Measurements from ENCODE around the gene IGFALS. TPM values are rescaled to one million over a fixed set of nuclear protein-coding genes. Genes with fewer than 3 reads are reported as not detected.

Gene IGFALS
- total RNA-seq, 4 donors from 2014 or later = 0.19 to 0.50 TPM; not detected in 2

DNA sequence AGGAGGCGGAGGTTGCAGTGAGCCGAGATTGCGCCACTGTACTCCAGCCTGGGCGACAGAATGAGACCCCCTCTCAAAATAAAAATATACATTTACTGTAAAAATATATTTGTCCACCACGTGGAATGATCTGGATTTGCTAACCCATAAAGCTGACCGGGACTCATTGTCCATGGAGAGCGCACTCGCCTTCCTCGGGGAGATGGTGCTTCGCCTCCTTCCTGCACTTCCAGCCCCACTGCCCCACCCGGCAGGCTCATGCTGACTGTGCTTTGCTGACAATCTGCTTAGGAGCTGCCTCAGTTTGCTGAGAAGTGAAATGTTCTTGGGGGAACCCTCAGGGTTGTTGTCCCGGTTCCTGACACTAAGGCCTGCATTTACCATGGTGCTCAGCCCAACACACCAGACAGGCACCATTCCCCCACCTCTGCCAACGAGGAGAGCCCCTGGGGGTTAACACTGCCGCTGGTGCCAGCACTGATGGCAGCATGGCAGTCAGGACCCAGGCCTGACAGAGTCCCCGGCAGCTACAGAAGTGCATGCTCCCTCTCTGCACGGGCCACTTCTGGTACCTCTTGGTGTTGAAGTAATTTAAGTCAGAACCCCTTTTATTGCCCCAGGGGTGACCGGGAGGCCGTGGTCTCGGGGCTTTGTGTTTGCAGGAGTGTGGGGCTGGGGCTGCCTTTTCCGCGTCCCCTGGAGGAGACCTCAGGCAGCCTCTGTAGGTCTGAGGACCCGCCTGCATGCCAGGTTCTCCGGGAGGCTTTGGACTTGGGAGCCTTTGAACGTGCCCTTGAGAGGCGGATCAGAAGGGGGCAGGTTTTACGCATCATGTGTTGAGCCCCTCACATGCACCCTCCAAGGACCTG lies 8.3 kb downstream of the IGFALS start:
- no peak for DNase-seq (ENCODE audit: low spot score)

DNA sequence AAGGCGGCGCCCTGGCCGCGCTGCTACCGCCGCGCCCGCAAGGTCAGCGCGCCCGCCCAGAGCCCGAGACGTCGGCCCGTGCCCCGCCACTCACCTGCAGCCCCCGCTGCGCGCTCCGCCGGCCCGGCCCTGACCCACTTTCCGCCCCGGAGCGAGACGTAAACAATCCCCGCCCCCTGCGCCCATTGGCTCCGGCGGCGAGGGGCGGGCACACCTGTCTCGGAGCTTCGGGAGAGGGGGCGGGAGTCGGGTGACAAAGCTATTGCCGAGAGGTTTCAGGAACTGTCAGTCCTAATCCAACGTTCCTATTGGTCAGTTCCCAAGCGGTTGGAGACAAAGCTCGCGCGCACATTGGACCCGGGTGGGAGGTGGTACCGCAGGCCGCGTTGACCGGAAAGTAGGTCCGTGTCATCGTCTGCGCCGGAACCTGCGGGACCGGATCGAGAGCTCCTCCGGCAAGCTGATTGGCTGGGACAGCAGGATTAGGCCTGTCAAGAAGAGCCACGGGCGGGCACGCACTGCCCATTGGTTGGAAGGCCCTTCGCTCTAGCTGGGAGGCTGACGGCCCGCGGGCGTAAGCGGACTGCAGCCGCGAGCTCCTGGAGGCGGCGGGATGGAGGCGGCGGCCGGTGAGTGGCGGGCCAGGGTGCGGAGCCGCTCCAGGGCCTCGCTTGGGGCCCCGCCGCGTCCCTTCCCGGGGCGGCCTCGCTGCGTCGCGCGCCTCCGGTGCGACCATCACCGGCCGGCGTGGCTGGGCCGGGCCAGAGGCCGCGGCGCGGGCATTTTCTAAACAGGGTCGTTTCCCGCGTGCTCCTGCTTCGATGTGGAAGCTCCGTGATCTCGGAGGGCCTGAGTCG lies 10.9 kb downstream of the IGFALS start, which contains the start of the genes NUBP2 and SPSB3:
TSS of gene NUBP2 (plus strand) at position 553 of the 857 bp plus-strand sequence. CDS start at position 614, 61 bp downstream.
TSS of gene SPSB3 (minus strand) at position 164 of the 857 bp plus-strand sequence. CDS start 1,088 bp downstream, outside the sequence.
- TF ChIP-seq, protein P1, sequence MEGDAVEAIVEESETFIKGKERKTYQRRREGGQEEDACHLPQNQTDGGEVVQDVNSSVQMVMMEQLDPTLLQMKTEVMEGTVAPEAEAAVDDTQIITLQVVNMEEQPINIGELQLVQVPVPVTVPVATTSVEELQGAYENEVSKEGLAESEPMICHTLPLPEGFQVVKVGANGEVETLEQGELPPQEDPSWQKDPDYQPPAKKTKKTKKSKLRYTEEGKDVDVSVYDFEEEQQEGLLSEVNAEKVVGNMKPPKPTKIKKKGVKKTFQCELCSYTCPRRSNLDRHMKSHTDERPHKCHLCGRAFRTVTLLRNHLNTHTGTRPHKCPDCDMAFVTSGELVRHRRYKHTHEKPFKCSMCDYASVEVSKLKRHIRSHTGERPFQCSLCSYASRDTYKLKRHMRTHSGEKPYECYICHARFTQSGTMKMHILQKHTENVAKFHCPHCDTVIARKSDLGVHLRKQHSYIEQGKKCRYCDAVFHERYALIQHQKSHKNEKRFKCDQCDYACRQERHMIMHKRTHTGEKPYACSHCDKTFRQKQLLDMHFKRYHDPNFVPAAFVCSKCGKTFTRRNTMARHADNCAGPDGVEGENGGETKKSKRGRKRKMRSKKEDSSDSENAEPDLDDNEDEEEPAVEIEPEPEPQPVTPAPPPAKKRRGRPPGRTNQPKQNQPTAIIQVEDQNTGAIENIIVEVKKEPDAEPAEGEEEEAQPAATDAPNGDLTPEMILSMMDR (IDR thresholded peaks at IDR 0.05) = no peak
- DNase-seq (ENCODE audit: low spot score) = peak; percentile 94

More for the DNA sequence above, 8.3 kb downstream of the IGFALS start:
- TF ChIP-seq, protein P1 (IDR thresholded peaks at IDR 0.05) = no peak
- ATAC-seq (ENCODE audit: low FRiP score) = no peak

DNA sequence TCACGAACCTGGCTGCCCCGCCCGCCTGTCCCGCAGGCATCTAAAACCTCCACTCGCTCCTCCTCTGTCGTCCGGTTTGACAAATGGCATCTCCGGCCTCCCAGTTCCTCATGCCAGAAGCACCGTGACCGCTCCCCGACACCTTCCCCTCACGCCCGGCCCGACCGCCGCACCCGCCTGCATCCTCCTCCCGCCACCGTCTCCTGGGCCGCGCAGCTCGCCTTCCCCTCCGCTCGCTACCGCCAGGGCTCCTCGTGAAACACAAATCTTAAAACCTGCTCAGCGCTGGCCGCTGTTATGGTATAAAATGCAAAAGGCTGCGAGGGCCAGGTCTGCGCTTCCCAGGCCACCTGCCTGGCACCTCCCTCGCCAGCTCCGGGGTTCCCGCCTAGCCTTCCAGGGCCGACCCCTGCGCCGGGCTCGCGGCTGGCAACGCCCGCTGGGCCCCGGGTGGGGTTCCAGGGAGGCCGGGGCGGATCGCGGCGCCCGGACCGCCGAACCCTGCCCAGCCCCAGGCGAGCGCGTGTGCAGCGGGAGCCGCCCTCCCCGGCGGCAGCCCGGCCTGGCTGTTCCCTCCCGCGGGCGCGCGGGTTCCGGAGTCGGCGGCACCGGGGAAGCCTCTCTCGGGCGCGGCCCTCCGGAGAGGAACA lies 11.6 kb downstream of the IGFALS start:
- DNase-seq (ENCODE audit: low spot score) (no peak), ATAC-seq (ENCODE audit: low FRiP score) (peak; percentile 15)
- TF ChIP-seq, protein P1 (IDR thresholded peaks at IDR 0.05) = no peak

More for the DNA sequence above, 10.9 kb downstream of the IGFALS start, which contains the start of the genes NUBP2 and SPSB3:
- peak; percentile 97 for ATAC-seq (ENCODE audit: low FRiP score)

DNA sequence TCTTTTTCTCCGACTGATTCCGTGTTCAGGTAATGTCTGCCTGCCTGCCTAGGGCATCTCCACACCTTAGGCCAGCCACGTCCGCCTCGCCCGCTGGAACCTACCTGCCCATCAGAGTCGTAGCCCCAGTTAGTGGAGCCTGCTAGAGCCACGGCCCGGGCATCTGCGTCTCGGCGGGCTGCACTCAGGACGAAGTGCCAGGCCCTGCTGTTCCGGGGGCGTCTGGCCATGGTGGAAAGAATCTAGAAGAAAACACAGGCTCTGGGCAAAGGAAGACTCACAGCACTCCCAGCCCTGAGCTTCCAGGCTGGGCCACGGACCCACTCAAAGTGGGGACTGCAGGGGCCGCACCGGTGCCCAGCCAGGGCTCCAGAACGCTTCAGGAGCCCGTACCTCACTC lies 12.3 kb downstream of the IGFALS start:
- TF ChIP-seq, protein P1 (IDR thresholded peaks at IDR 0.05) = no peak
- DNase-seq (ENCODE audit: low spot score) = no peak

DNA sequence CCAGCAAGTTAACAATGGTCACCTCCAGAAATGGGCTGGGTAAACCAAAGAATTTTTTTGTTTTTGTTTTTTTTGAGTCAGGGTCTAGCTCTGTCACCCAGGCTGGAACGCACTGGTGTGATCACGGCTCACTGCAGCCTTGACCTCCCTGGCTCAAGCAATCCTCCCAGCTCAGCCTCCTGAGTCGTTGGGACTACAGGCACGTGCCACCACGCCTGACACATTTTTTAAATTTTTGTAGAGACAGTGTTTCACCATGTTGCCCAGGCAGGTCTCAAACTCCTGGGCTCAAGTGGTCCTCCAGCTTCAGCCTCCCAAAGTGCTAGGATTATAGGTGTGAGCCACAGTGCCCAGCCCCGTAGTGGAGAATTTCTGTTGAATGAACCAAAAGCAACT lies 12.8 kb downstream of the IGFALS start:
- no peak for ATAC-seq (ENCODE audit: low FRiP score)
- no peak for DNase-seq (ENCODE audit: low spot score)

More for the DNA sequence above, 12.3 kb downstream of the IGFALS start:
- no peak for ATAC-seq (ENCODE audit: low FRiP score)

More for the DNA sequence above, 12.8 kb downstream of the IGFALS start:
- TF ChIP-seq, protein P1 (IDR thresholded peaks at IDR 0.05) = no peak

Measured in omental fat pad (tissue), 4 donors.